IMR-90 (cell line): Measurements from ENCODE around the gene S100A11. TPM values are rescaled to one million over a fixed set of nuclear protein-coding genes. Genes with fewer than 3 reads are reported as not detected.

Experiments used
- ATAC-seq: fragments of 200-7000 bp; cut with Tn5 transposase; 2 replicates; pipeline ENCODE4 v1.9.1; 2020; ENCODE audit warnings: low read depth, mild to moderate bottlenecking, moderate library complexity
- BruUV-seq: library from RNA; stranded (reverse); fragments of 400-500 nt; replicated peaks from 2 replicates; lab custom pipeline; 2021; lab: Mats Ljungman, UMichigan
- CTCF ChIA-PET: fragments of 300-600 bp; formaldehyde crosslinking; extraction: SDS; loops from one replicate; lab custom pipeline; 2021; ENCODE audit warnings: antibody characterized with exemption; lab: Yijun Ruan, JAX
- POLR2A ChIA-PET: fragments of 300-600 bp; sonication (Branson Sonifier 250); formaldehyde crosslinking; loops from one replicate; lab custom pipeline; 2022; ENCODE audit warnings: antibody characterized with exemption; ENCODE audit not compliant: unreplicated experiment; lab: Charles Lee
- DNase-seq: peaks from one replicate; pipeline ENCODE4 v3.0.0; 2013
- H2AFZ ChIP-seq: replicated peaks from 2 replicates; pipeline ENCODE3; 2013; ENCODE audit warnings: low read length, mild to moderate bottlenecking; ENCODE audit not compliant: poor library complexity
- H2AK5ac ChIP-seq: 2 replicates; pipeline ENCODE4 v1.6.1; 2013; ENCODE audit warnings: low read depth, low read length, inconsistent platforms
- H2AK9ac ChIP-seq: replicated peaks from 2 replicates; pipeline ENCODE3; 2013; ENCODE audit warnings: mild to moderate bottlenecking, low read depth, low read length, moderate library complexity; ENCODE audit not compliant: poor library complexity
- H2BK120ac ChIP-seq: 2 replicates; pipeline ENCODE4 v1.6.1; 2013; ENCODE audit warnings: low read depth, low read length, inconsistent platforms
- H2BK15ac ChIP-seq: 3 replicates; pipeline ENCODE4 v1.6.1; 2013; ENCODE audit warnings: low read depth, low read length, inconsistent platforms
- H2BK20ac ChIP-seq: 2 replicates; pipeline ENCODE4 v1.6.1; 2013; ENCODE audit warnings: low read depth, mild to moderate bottlenecking, inconsistent platforms, low read length, moderate library complexity
- H2BK5ac ChIP-seq: 2 replicates; pipeline ENCODE4 v1.6.1; 2013; ENCODE audit warnings: mild to moderate bottlenecking, low read depth, low read length, inconsistent platforms; ENCODE audit not compliant: poor library complexity, severe bottlenecking
- H3K14ac ChIP-seq: replicated peaks from 2 replicates; pipeline ENCODE4 v1.6.1; 2013; ENCODE audit warnings: low read depth, low read length, inconsistent platforms
- H3K18ac ChIP-seq: 2 replicates; pipeline ENCODE4 v1.6.1; 2013; ENCODE audit warnings: low read depth, low read length, control low read depth
- H3K23ac ChIP-seq: 2 replicates; pipeline ENCODE4 v1.6.1; 2013; ENCODE audit warnings: low read depth, low read length, inconsistent platforms
- H3K27ac ChIP-seq: 2 replicates; pipeline ENCODE4 v1.5.1; 2013; ENCODE audit warnings: mild to moderate bottlenecking, control low read depth, low read length; ENCODE audit not compliant: insufficient read depth
- H3K27me3 ChIP-seq: 2 replicates; pipeline ENCODE4 v1.6.1; 2013; ENCODE audit warnings: low read length; ENCODE audit not compliant: control insufficient read depth, insufficient read depth
- H3K36me3 ChIP-seq: 2 replicates; pipeline ENCODE4 v1.6.1; 2013; ENCODE audit warnings: low read length, mixed read lengths; ENCODE audit not compliant: control insufficient read depth, insufficient read depth
- H3K4ac ChIP-seq: 2 replicates; pipeline ENCODE4 v1.6.1; 2013; ENCODE audit warnings: low read depth, low read length, inconsistent platforms
- H3K4me1 ChIP-seq: 2 replicates; pipeline ENCODE4 v1.6.1; 2013; ENCODE audit warnings: low read length, mixed read lengths; ENCODE audit not compliant: control insufficient read depth, insufficient read depth
- H3K4me2 ChIP-seq: 2 replicates; pipeline ENCODE4 v1.6.1; 2013; ENCODE audit warnings: low read depth, mild to moderate bottlenecking, control low read depth, low read length, moderate library complexity
- H3K4me3 ChIP-seq: 2 replicates; pipeline ENCODE4 v1.5.1; 2013; ENCODE audit warnings: low read depth, mild to moderate bottlenecking, control low read depth, low read length, moderate library complexity; ENCODE audit not compliant: insufficient read depth
- H3K56ac ChIP-seq: 2 replicates; pipeline ENCODE4 v1.6.1; 2013; ENCODE audit warnings: low read length, inconsistent platforms; ENCODE audit not compliant: insufficient read depth; ENCODE audit errors: extremely low read depth
- H3K79me1 ChIP-seq, 2 experiments: 2 replicates each; pipeline ENCODE4 v1.6.1; 2013; ENCODE audit warnings: low read length in 2 of 2, inconsistent platforms in 1 of 2, low read depth in 1 of 2
- H3K9ac ChIP-seq: 2 replicates; pipeline ENCODE4 v1.6.1; 2013; ENCODE audit warnings: low read depth, low read length, control low read depth
- H3K9me1 ChIP-seq: 2 replicates; pipeline ENCODE4 v1.6.1; 2013; ENCODE audit warnings: low read length, inconsistent platforms; ENCODE audit not compliant: insufficient read depth
- H3K9me3 ChIP-seq: 2 replicates; pipeline ENCODE4 v1.6.1; 2013; ENCODE audit warnings: low read length; ENCODE audit not compliant: control insufficient read depth, insufficient read depth
- H4K20me1 ChIP-seq: 2 replicates; pipeline ENCODE4 v1.6.1; 2013; ENCODE audit warnings: low read length, inconsistent platforms; ENCODE audit not compliant: insufficient read depth
- H4K5ac ChIP-seq: 2 replicates; pipeline ENCODE4 v1.6.1; 2013; ENCODE audit warnings: mild to moderate bottlenecking, low read depth, low read length, control low read depth
- H4K8ac ChIP-seq, 2 experiments: 2 replicates each; pipeline ENCODE4 v1.6.1; 2013; ENCODE audit warnings: low read depth in 2 of 2, low read length in 2 of 2, control low read depth in 1 of 2, inconsistent platforms in 1 of 2
- H4K91ac ChIP-seq: 2 replicates; pipeline ENCODE4 v1.6.1; 2013; ENCODE audit warnings: low read depth, low read length, inconsistent platforms; ENCODE audit not compliant: insufficient read depth
- MAZ ChIP-seq: IDR thresholded peaks from 2 replicates; pipeline ENCODE4 v1.6.1; 2012; ENCODE audit warnings: low read depth, mild to moderate bottlenecking, low read length, improper control_type of control experiment, moderate library complexity, borderline replicate concordance
- POLR2A ChIP-seq: IDR thresholded peaks from 2 replicates; pipeline ENCODE4 v1.6.1; 2012; ENCODE audit warnings: mild to moderate bottlenecking, low read depth, low read length
- WGBS, 2 experiments: methylation state at CpG; one replicate each; pipeline versions ENCODE4 v1.1.5 to v1.1.7; 2013; ENCODE audit warnings: missing lambda C conversion rate in 2 of 2; ENCODE audit not compliant: insufficient read length in 1 of 2; ENCODE audit errors: extremely low coverage in 2 of 2; 5-methylcytosine and 5-hydroxymethylcytosine counted together
- dilution Hi-C: fragments of 300-500 bp; cut with HindIII; formaldehyde crosslinking; loops from one replicate; pipeline ENCODE4 v1.14.3; 2018; ENCODE audit warnings: low sequenced_read_pairs; ENCODE audit not compliant: unreplicated experiment
- in situ Hi-C: fragments of 300-500 bp; cut with MboI; formaldehyde crosslinking; loops from 3 replicates; pipeline ENCODE4 v1.14.3; 2019; ENCODE audit warnings: low sequenced_read_pairs, inconsistent platforms, mixed read lengths
- intact Hi-C: fragments of 100-400 bp; cut with micrococcal nuclease; formaldehyde crosslinking; loops from 2 replicates; pipeline ENCODE4 v1.10.0; 2022
- polyA plus RNA-seq, 3 experiments: library from polyadenylated mRNA; depleted of rRNA; stranded (reverse); fragments of >200 nt; gene quantifications; 2 replicates each; pipeline ENCODE4 v1.2.3, GENCODE V29; 2012; ENCODE audit warnings: low replicate concordance in 1 of 3
- total RNA-seq: library from RNA; depleted of rRNA; stranded (reverse); fragments of >200 nt; gene quantifications from 2 replicates; pipeline ENCODE4 v1.2.3, GENCODE V29; 2012

Gene S100A11
- total and polyA plus RNA-seq, 2 of the 4 experiments (the other 2 are of a cell fraction): 167 to 1,402 TPM

GRCh38 chr1:151990058-151990855, 46.5 kb downstream of the S100A11 start:
- Histone ChIP-seq H4K8ac (no peak overlapping the region), H2BK15ac (no peak overlapping the region), H3K4ac (peak overlapping the region; percentile 8), H3K9me3 (no peaks in the 10 kb centered on the region), H4K91ac (0 out of 2 replicates have a peak overlapping the region, but pooled peaks have one; percentile 20), H2AK9ac (no peak overlapping the region), H3K4me2 (peak overlapping the region; percentile 74), H4K20me1 (peaks cover 65% of the 10 kb centered on the region), H3K4me3 (no peak overlapping the region), H2AFZ (no peak overlapping the region), H3K18ac (no peak overlapping the region), H2BK5ac (no peak overlapping the region), H3K9me1 (peaks cover 12% of the 10 kb centered on the region), H2AK5ac (peak overlapping the region; percentile 81), H3K23ac (peak overlapping the region; percentile 33; the same call in 1 of the 2 replicates), H3K14ac (0 out of 2 replicates have a peak overlapping the region, but pooled peaks have one; percentile 56), H3K4me1 (peaks cover 28% of the 10 kb centered on the region), H3K36me3 (peaks cover 3% of the 10 kb centered on the region), H4K5ac (no peak overlapping the region), H3K9ac (no peak overlapping the region), H3K27me3 (no peaks in the 10 kb centered on the region), H2BK20ac (peak overlapping the region; percentile 20; the same call in 1 of the 2 replicates), H3K27ac (no peak overlapping the region), H2BK120ac (peak overlapping the region; percentile 2; the same call in 1 of the 2 replicates), H3K56ac (peak overlapping the region; percentile 4; the same call in 1 of the 2 replicates), H3K79me1 (peaks cover 12 to 67% of the 10 kb centered on the region in 2 experiments)
- BruUV-seq: no TSS peak
- WGBS, 2 experiments: 78% methylated on average over 3 of the region's 5 CpGs; no CpG with 5 or more reads in 1 of the 2 experiments
- dilution Hi-C loops (no loop called here), intact Hi-C loops (no loop called here), in situ Hi-C loops (loop anchor here (10.0 to 25.0 kb wide), 2 partner anchors 445 to 678 kb away; partner anchors contain the start of gene TUFT1)
- ChIA-PET POLR2A (no interaction called here), CTCF (interaction anchor here (0.7 to 2.9 kb wide), 3 partner anchors 11 to 23 kb away, joined by 3 to 12 read pairs (median 5); no protein-coding TSS in a partner anchor)
- DNase-seq: no peak
- TF ChIP-seq POLR2A (peak; percentile 3; the same call in 1 of the 2 replicates), MAZ (no peak)
- ATAC-seq: no peak
